NCI-H460 (cell line): ENCODE results near the gene TMC1. TPM values are rescaled to one million over a fixed set of nuclear protein-coding genes. Genes with fewer than 3 reads are reported as not detected.

Source experiments
- DNase-seq: peaks from one replicate; pipeline ENCODE4 v3.0.0-alpha.2; 2016; ENCODE audit warnings: low read depth; ENCODE audit errors: extremely low read depth
- total RNA-seq: library from RNA; depleted of rRNA; stranded (reverse); fragments of >200 nt; shearing (Covaris generic); gene quantifications from 2 replicates; pipeline ENCODE4 v1.2.3, GENCODE V29; 2014

TMC1 gene
- total RNA-seq, 1 experiment from 2014 or later, result not detected

GRCh38 chr9:72600671-72601070, 79.3 kb downstream of the TMC1 start:
- no peak for DNase-seq

- DNase-seq, result no peak
Observed at GRCh38 chr9:72601615-72602014, 80.2 kb downstream of the TMC1 start.

- DNase-seq, result no peak
Observed at GRCh38 chr9:72612449-72612848, 91.0 kb downstream of the TMC1 start.

GRCh38 chr9:72614067-72614466, 92.7 kb downstream of the TMC1 start:
- DNase-seq, result no peak

- no peak for DNase-seq
Observed at GRCh38 chr9:72615931-72616330, 94.5 kb downstream of the TMC1 start.

GRCh38 chr9:72618811-72619210, 97.4 kb downstream of the TMC1 start:
- no peak for DNase-seq

GRCh38 chr9:72622186-72622585, 100.8 kb downstream of the TMC1 start:
- no peak for DNase-seq

- DNase-seq, result no peak
Observed at GRCh38 chr9:72623156-72623555, 101.7 kb downstream of the TMC1 start.

- no peak for DNase-seq
Observed at GRCh38 chr9:72627147-72627546, 105.7 kb downstream of the TMC1 start.

- no peak for DNase-seq
Observed at GRCh38 chr9:72627956-72628540, 106.6 kb downstream of the TMC1 start.

- DNase-seq, result no peak
Observed at GRCh38 chr9:72633966-72634365, 112.6 kb downstream of the TMC1 start.

GRCh38 chr9:72635197-72635596, 113.8 kb downstream of the TMC1 start:
- DNase-seq, result no peak

- DNase-seq, result no peak
Observed at GRCh38 chr9:72636621-72637020, 115.2 kb downstream of the TMC1 start.

- no peak for DNase-seq
Observed at GRCh38 chr9:72643651-72644050, 122.2 kb downstream of the TMC1 start.

- no peak for DNase-seq
Observed at GRCh38 chr9:72646061-72646460, 124.7 kb downstream of the TMC1 start.

GRCh38 chr9:72648324-72649126, 127.1 kb downstream of the TMC1 start:
- DNase-seq, result no peak

- DNase-seq, result no peak
Observed at GRCh38 chr9:72649127-72649442, 127.7 kb downstream of the TMC1 start.

GRCh38 chr9:72650206-72650605, 128.8 kb downstream of the TMC1 start:
- no peak for DNase-seq

GRCh38 chr9:72656021-72656420, 134.6 kb downstream of the TMC1 start:
- no peak for DNase-seq

- no peak for DNase-seq
Observed at GRCh38 chr9:72657023-72657422, 135.6 kb downstream of the TMC1 start.

GRCh38 chr9:72658703-72659102, 137.3 kb downstream of the TMC1 start:
- no peak for DNase-seq

- DNase-seq, result no peak
Observed at GRCh38 chr9:72661401-72662135, 140.2 kb downstream of the TMC1 start.
